ENCODE data around the gene ZNF157.
A peak's percentile ranks its signal among the peaks of the same experiment; 100 is the strongest.

ZNF157 gene

GRCh38 chrX:47446971-47447370, 76.6 kb downstream of the ZNF157 start:
- ChIA-PET CTCF (no interaction called here), POLR2A (no interaction called here)
- H3K9me3 ChIP-seq (ENCODE audit: control insufficient read depth, insufficient read depth, low read depth, low read length) = no peaks in the 10 kb centered on the region
- H3K36me3 ChIP-seq (ENCODE audit: control insufficient read depth in 2 of 2, insufficient read depth in 1 of 2, low read length in 2 of 2) = peaks cover 0 to 11% of the 10 kb centered on the region in 2 experiments; a peak in 1 of 3 replicates
- H3K4me3 ChIP-seq (ENCODE audit: low read depth, low read length) = no peak overlapping the region
- no peaks in the 10 kb centered on the region for H3K4me1 ChIP-seq (ENCODE audit: control insufficient read depth, insufficient read depth, low read length)
- TF ChIP-seq HOXA7 (CRISPR knock-in tag; IDR thresholded peaks at IDR 0.05; ENCODE audit: borderline replicate concordance) = no peak
- no peak for TF ChIP-seq ZNF792 (tag by site-specific recombination; IDR thresholded peaks at IDR 0.05)
- no peak for TF ChIP-seq ZNF133 (tag by site-specific recombination; IDR thresholded peaks at IDR 0.05)
- TF ChIP-seq ZNF501 (tag by site-specific recombination; IDR thresholded peaks at IDR 0.05) = no peak
- TF ChIP-seq KLF9 (tag by site-specific recombination; IDR thresholded peaks at IDR 0.05; ENCODE audit: low read depth) = no peak
- no peak for TF ChIP-seq ZNF621 (tag by site-specific recombination; IDR thresholded peaks at IDR 0.05)
- TF ChIP-seq ZNF174 (tag by site-specific recombination; IDR thresholded peaks at IDR 0.05) = no peak
- no peak for TF ChIP-seq GLI2 (tag by site-specific recombination; IDR thresholded peaks at IDR 0.05; ENCODE audit: borderline replicate concordance, low read depth)
- no peak for TF ChIP-seq ZNF530 (tag by site-specific recombination; IDR thresholded peaks at IDR 0.05; ENCODE audit: low read depth)
- no peak for TF ChIP-seq ZNF76 (tag by site-specific recombination; IDR thresholded peaks at IDR 0.05; ENCODE audit: borderline replicate concordance, low read depth)
- TF ChIP-seq PRDM1 (tag by site-specific recombination; IDR thresholded peaks at IDR 0.05) = no peak
- no peak overlapping the region for H3K27ac ChIP-seq (ENCODE audit: extremely low read depth, low read depth, low read length)

GRCh38 chrX:47447607-47448006, 77.2 kb downstream of the ZNF157 start:
- H3K9me3 ChIP-seq (ENCODE audit: control insufficient read depth, insufficient read depth, low read depth, low read length) = no peaks in the 10 kb centered on the region
- no peaks in the 10 kb centered on the region for H3K4me1 ChIP-seq (ENCODE audit: control insufficient read depth, insufficient read depth, low read length)
- no peak overlapping the region for H3K4me3 ChIP-seq (ENCODE audit: low read depth, low read length)
- ChIA-PET CTCF (no interaction called here), POLR2A (no interaction called here)
- peaks cover 0 to 17% of the 10 kb centered on the region in 2 experiments; a peak in 2 of 3 replicates for H3K36me3 ChIP-seq (ENCODE audit: control insufficient read depth in 2 of 2, insufficient read depth in 1 of 2, low read length in 2 of 2)
- no peak overlapping the region for H3K27ac ChIP-seq (ENCODE audit: extremely low read depth, low read depth, low read length)
- no peak for TF ChIP-seq ZNF560 (tag by site-specific recombination; IDR thresholded peaks at IDR 0.05; ENCODE audit: borderline replicate concordance)
- TF ChIP-seq SETDB1 (IDR thresholded peaks at IDR 0.05; ENCODE audit: insufficient read length, low read length) = peak; percentile 65

- H3K4me3 ChIP-seq (ENCODE audit: low read depth, low read length) = no peak overlapping the region
- no peaks in the 10 kb centered on the region for H3K9me3 ChIP-seq (ENCODE audit: control insufficient read depth, insufficient read depth, low read depth, low read length)
- CTCF ChIA-PET = no interaction called here
- peaks cover 0 to 22% of the 10 kb centered on the region in 2 experiments; a peak in 2 of 3 replicates for H3K36me3 ChIP-seq (ENCODE audit: control insufficient read depth in 2 of 2, insufficient read depth in 1 of 2, low read length in 2 of 2)
- no peak overlapping the region for H3K27ac ChIP-seq (ENCODE audit: extremely low read depth, low read depth, low read length)
- no peaks in the 10 kb centered on the region for H3K4me1 ChIP-seq (ENCODE audit: control insufficient read depth, insufficient read depth, low read length)
- POLR2A ChIA-PET = no interaction called here
- TF ChIP-seq SETDB1 (IDR thresholded peaks at IDR 0.05; ENCODE audit: insufficient read length, low read length) = peak; percentile 77
- TF ChIP-seq ZNF645 (tag by site-specific recombination; IDR thresholded peaks at IDR 0.05) = no peak
- no peak for TF ChIP-seq ZNF510 (tag by site-specific recombination; IDR thresholded peaks at IDR 0.05; ENCODE audit: insufficient replicate concordance)
Measured at GRCh38 chrX:47448165-47448806, 77.9 kb downstream of the ZNF157 start.

- ChIA-PET CTCF (no interaction called here), POLR2A (no interaction called here)
- Histone ChIP-seq H3K9me3 (ENCODE audit: control insufficient read depth, insufficient read depth, low read depth, low read length) (no peaks in the 10 kb centered on the region), H3K36me3 (ENCODE audit: control insufficient read depth in 2 of 2, insufficient read depth in 1 of 2, low read length in 2 of 2) (peaks cover 0 to 43% of the 10 kb centered on the region in 2 experiments; a peak in 2 of 3 replicates), H3K4me1 (ENCODE audit: control insufficient read depth, insufficient read depth, low read length) (no peaks in the 10 kb centered on the region), H3K27ac (ENCODE audit: extremely low read depth, low read depth, low read length) (no peak overlapping the region), H3K4me3 (ENCODE audit: low read depth, low read length) (no peak overlapping the region)
- TF ChIP-seq ZNF776 (tag by site-specific recombination; IDR thresholded peaks at IDR 0.05; ENCODE audit: borderline replicate concordance) (no peak), ZNF747 (tag by site-specific recombination; IDR thresholded peaks at IDR 0.05) (no peak), GLI2 (tag by site-specific recombination; IDR thresholded peaks at IDR 0.05; ENCODE audit: borderline replicate concordance, low read depth) (no peak)
Measured at GRCh38 chrX:47452112-47452511, 81.7 kb downstream of the ZNF157 start.
